GM12873 (cell line): ENCODE data around the gene ABCF2.

Experiments
- TF ChIP-seq, protein P1 (sequence below): IDR thresholded peaks from 2 replicates; pipeline ENCODE4 v1.5.1; 2012; ENCODE audit warnings: low read depth, mild to moderate bottlenecking, moderate library complexity, low read length, control low read depth; ENCODE audit not compliant: insufficient read depth; ENCODE audit errors: missing control alignments

The ABCF2 gene

DNA sequence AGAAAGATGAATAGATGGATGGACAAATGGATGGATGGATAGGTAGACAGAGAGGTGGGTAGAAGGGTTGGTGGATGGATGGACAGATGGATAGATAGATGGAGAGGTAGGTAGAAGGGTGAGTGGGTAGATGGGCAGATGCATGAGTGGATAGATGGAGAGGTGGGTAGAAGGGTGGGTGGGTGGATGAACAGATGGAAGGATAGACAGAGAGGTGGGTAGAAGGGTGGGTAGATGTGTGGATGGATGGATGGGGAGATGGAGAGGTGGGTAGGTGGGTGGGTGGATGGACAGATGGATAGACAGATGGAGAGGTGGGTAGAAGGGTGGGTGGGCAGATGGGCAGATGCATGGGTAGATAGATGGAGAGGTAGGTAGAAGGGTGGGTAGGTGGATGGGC lies 29.1 kb downstream of the ABCF2 start:
- TF ChIP-seq, protein P1, sequence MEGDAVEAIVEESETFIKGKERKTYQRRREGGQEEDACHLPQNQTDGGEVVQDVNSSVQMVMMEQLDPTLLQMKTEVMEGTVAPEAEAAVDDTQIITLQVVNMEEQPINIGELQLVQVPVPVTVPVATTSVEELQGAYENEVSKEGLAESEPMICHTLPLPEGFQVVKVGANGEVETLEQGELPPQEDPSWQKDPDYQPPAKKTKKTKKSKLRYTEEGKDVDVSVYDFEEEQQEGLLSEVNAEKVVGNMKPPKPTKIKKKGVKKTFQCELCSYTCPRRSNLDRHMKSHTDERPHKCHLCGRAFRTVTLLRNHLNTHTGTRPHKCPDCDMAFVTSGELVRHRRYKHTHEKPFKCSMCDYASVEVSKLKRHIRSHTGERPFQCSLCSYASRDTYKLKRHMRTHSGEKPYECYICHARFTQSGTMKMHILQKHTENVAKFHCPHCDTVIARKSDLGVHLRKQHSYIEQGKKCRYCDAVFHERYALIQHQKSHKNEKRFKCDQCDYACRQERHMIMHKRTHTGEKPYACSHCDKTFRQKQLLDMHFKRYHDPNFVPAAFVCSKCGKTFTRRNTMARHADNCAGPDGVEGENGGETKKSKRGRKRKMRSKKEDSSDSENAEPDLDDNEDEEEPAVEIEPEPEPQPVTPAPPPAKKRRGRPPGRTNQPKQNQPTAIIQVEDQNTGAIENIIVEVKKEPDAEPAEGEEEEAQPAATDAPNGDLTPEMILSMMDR, result no peak

DNA sequence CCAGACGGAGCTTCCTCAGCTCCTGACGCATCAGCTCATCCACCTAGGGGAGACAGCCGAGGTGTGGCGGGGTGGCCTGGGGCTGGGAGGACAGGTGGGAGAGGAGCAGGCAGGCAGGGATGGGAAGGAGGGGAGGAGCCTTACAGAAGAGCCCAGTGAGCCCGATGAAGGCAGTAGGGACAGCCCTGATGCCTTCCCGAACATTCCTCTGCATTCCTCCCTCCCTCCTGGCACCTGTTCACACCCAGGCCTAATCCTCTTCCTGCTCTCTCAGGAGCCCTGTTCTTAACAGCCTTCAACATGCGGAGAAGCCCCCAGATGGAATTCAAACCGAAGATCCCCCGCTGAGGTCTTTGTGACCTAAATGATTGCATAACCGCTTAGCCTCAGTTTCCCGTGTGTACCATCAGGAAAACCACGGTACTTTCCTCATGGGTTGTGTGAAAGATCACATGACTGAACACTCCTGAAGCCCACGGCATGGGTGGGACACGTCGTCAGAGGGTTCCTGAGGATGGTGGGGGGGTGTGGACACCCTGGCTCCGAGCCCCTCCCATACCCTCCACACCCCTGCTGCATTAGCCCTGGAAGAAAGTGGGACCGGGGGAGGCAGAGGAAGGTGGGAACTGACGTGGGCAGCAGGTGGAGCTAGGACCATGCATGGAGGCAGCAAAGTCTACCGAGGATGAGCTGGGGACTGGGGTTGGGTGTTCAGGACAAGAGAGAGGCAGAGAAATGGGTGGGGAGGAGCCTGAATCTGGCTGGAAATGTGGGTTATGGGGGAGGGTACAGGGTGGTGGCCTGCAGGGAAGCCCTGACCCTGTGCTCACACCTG lies 31.2 kb downstream of the ABCF2 start:
- TF ChIP-seq, protein P1, result no peak

DNA sequence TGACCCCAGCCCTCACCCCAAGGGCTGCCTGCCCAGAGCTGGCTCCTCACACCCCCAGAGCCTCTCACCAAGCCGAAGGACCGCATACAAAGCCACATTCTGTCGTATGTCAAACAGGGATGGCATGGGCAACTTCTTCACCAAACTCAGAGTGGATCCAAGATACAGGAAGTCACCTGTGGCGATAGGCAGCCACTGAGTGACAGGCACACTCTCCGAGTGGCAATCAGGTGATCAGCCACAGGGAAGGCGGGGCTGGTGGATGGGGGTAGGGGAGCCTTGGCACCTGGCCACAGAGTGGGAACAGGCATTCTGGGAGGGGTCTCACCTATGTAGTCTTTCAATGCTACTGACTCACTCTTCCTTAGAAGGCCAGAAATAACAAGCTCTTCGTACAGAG lies 32.8 kb downstream of the ABCF2 start:
- TF ChIP-seq, protein P1, result no peak

DNA sequence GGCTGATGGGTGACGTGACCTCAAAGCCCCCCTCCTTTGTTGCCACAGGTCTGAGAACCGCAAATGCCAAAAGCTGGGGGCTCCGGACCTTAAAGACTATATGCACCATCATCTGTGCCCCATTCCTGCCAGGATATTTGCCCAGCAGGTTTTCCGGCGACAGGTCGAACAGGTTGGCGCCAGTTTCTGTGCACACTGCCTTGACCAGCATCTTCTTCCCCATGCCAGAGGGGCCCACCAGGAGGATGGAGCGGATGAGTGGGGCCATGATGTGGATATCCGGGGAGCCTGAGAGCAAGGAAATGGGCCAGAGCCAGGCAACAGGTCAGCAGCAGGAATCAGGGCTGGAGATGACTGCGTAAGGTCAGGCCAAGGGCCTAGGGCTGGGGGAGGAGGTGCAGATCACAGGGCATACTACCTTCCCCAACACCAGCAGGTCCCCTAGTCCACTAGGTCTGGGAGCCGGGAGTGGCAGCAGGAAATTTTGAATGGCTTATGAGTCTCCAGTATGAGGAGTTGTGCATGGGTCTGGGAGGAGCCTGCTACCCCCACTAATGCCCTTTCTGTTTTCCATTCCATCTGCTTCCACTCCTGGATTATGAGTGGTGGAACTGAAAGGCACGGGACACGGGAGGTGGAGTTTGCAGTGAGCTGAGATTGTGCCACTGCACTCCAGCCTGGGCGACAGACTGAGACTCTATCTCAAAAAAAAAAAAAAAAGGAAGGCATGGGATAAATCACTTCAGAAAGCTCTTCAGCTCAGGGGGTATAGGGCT lies 33.6 kb downstream of the ABCF2 start:
- TF ChIP-seq, protein P1, result no peak

DNA sequence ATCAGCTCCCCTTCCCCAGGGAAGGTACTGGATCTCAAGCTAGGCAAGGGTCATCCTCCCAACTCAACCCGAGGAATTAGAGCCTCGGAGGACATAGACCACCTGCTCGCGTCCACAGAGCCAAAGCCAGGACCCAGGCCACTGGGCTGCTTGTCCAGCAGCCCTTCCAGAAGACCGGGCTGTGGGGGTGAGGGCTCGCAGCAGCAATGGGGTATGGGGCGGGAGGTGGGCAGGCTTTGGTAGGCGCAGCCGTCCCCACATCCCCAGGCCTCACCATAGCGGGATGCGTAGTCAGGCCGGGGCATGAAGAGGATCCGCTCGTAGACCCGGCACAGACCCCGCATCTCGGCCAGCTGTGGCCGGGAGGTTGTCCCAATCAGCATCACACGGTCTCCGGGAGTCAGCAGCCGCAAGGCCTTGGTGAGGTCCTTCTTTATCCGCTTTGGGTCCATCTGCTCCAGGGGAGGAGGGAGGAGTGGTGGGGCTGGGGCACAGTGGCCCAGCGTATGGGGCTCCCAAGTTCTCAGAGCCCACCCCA lies 34.9 kb downstream of the ABCF2 start:
- TF ChIP-seq, protein P1, result no peak

DNA sequence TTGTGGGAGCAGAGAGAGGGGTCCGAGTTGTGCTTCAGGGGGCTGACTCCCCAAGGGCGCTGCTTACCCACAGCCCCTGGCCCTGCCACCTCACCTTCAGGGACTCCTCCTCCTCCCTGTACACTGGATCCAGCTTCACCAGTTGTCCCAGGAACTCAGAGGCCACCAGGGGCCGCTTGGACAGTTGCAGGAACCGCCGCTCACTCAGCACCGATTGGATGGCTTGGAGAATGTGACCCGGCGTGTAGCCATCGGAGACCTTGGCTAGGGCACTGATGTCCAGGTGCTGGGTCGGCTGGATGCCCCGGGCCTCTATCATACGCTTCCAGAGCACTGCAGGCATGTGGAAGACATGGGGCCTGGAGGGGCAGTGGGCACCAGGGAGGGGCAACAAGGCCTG lies 35.5 kb downstream of the ABCF2 start:
- TF ChIP-seq, protein P1, result no peak

DNA sequence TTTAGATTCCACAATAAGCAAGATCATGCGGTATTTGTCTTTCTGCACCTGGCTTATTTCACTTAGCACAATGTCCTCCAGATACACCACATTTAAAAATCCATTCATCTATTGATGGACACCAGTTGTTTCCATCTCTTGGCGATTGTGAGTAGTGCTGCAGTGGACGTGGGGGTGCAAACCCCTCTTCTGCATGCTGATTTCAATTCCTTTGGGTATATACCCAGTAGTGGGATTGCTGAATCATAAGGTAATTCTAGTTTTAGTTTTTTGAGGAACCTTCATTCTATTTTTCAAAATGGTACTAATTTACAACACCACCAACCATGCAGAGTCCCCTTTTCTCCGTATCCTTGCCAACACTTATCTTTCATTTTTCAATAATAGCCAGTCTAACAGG lies 38.0 kb downstream of the ABCF2 start:
- TF ChIP-seq, protein P1, result no peak
